Ascending aorta (tissue), 2 donors: ENCODE data around the gene ABR. TPM values are rescaled to one million over a fixed set of nuclear protein-coding genes. Genes with fewer than 3 reads are reported as not detected.
"Not testable (repeated sequence)": the region's sequence is repeated elsewhere in the genome, so short reads cannot be mapped to it uniquely, and the experiment has no call there.

Experiments
- DNase-seq, 2 donors: peaks; one replicate each; pipeline ENCODE4 v3.0.0-alpha.2; 2019; ENCODE audit warnings: low spot score in 2 of 2
- H3K27ac ChIP-seq, 2 donors: fragments of 200-600 bp; sonication (generic); one replicate each; pipeline ENCODE4 v1.5.1; 2016 to 2017; ENCODE audit warnings: mild to moderate bottlenecking in 1 of 2
- H3K27me3 ChIP-seq: fragments of 200-600 bp; sonication (generic); one replicate; pipeline ENCODE4 v1.5.1; 2017
- H3K36me3 ChIP-seq, 2 donors: fragments of 200-600 bp; sonication (generic); one replicate each; pipeline ENCODE4 v1.5.1; 2016
- H3K4me1 ChIP-seq, 2 donors: fragments of 200-600 bp; sonication (generic); one replicate each; pipeline ENCODE4 v1.5.1; 2016 to 2017; ENCODE audit warnings: mild to moderate bottlenecking in 1 of 2
- H3K4me3 ChIP-seq, 2 donors: fragments of 200-600 bp; sonication (generic); one replicate each; pipeline ENCODE4 v1.5.1; 2016 to 2017; ENCODE audit warnings: mild to moderate bottlenecking in 1 of 2
- H3K9me3 ChIP-seq, 2 donors: fragments of 200-600 bp; sonication (generic); one replicate each; pipeline ENCODE4 v1.5.1; 2016
- intact Hi-C: fragments of 100-400 bp; cut with DNase I; formaldehyde crosslinking; loops from one replicate; pipeline ENCODE4 v1.15.1; 2023
- total RNA-seq: library from RNA; depleted of rRNA; stranded (reverse); fragments of >200 nt; gene quantifications from one replicate; pipeline ENCODE4 v1.1.0, GENCODE V29; 2016
- TF ChIP-seq, protein P1 (sequence below), 3 experiments: fragments of 200-600 bp in 2 of 3; fragments of 450-650 bp in 1 of 3; sonication (generic) in 2 of 3; IDR thresholded peaks; one replicate each; pipeline ENCODE4 v1.5.1; 2016 to 2019; ENCODE audit warnings: antibody characterized with exemption in 3 of 3, mild to moderate bottlenecking in 1 of 3, moderate library complexity in 1 of 3

ABR gene
- total RNA-seq, 1 donor from 2014 or later, result 184 TPM

GRCh38 chr17:1050996-1051925 is 128.5 kb downstream of the ABR start:
- TF ChIP-seq, protein P1, sequence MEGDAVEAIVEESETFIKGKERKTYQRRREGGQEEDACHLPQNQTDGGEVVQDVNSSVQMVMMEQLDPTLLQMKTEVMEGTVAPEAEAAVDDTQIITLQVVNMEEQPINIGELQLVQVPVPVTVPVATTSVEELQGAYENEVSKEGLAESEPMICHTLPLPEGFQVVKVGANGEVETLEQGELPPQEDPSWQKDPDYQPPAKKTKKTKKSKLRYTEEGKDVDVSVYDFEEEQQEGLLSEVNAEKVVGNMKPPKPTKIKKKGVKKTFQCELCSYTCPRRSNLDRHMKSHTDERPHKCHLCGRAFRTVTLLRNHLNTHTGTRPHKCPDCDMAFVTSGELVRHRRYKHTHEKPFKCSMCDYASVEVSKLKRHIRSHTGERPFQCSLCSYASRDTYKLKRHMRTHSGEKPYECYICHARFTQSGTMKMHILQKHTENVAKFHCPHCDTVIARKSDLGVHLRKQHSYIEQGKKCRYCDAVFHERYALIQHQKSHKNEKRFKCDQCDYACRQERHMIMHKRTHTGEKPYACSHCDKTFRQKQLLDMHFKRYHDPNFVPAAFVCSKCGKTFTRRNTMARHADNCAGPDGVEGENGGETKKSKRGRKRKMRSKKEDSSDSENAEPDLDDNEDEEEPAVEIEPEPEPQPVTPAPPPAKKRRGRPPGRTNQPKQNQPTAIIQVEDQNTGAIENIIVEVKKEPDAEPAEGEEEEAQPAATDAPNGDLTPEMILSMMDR (IDR thresholded peaks at IDR 0.05), result no peak
- no peak overlapping the region for H3K4me3 ChIP-seq
- DNase-seq, result no peak
- peaks cover 45 to 58% of the 10 kb centered on the region in 2 donors for H3K36me3 ChIP-seq
- intact Hi-C loops, result no loop called here
- H3K27ac ChIP-seq, result no peak overlapping the region
- H3K4me1 ChIP-seq, result peaks cover 13 to 24% of the 10 kb centered on the region in 2 donors
- no peaks in the 10 kb centered on the region for H3K27me3 ChIP-seq
- no peaks in the 10 kb centered on the region for H3K9me3 ChIP-seq

DNA sequence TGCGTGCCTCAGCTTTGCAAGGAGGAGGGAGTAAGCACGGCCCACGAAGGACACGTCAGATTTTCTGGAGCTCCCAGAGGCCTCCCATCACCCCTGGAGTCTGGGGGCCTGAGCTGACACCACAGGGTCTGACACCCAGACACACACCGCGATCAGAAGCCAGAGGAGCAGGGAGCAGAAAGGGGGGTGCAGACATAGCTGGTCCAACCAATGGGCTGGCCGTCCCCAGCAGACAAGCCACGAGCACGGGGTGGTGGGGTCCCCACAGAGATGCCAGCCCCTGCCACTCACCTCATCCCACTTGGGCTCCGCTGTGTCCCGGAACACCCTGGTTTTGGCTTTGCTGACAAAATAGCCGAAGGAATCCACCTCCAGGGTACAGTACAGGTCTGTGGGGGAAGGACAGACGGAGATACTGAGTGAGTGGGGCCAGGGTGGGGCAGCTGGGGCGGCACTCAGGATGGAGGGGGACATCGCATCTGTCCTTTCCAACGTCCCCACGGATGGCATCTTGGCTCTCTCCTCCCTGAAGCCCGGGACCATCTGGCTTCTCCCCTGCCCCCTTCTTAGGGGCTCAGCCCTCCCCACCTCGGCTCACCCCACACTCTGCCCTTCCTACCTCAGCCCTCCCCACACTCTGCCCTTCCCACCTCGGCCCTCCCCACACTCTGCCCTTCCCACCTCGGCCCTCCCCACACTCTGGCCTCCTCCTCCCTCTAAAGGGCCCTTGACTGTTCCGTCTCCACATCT is 129.4 kb downstream of the ABR start:
- intact Hi-C loops, result no loop called here
- peaks cover 14 to 27% of the 10 kb centered on the region in 2 donors for H3K4me1 ChIP-seq
- H3K36me3 ChIP-seq, result peaks cover 41 to 53% of the 10 kb centered on the region in 2 donors
- H3K27me3 ChIP-seq, result no peaks in the 10 kb centered on the region
- no peak for DNase-seq
- TF ChIP-seq, protein P1 (IDR thresholded peaks at IDR 0.05), result no peak
- H3K4me3 ChIP-seq, result no peak overlapping the region
- H3K27ac ChIP-seq, result no peak overlapping the region
- no peaks in the 10 kb centered on the region for H3K9me3 ChIP-seq

GRCh38 chr17:1049446-1050225 is 130.1 kb downstream of the ABR start:
- Histone ChIP-seq H3K27ac (no peak overlapping the region), H3K9me3 (no peaks in the 10 kb centered on the region), H3K4me3 (no peak overlapping the region), H3K27me3 (no peaks in the 10 kb centered on the region), H3K36me3 (peaks cover 33 to 45% of the 10 kb centered on the region in 2 donors), H3K4me1 (peaks cover 14 to 33% of the 10 kb centered on the region in 2 donors)
- TF ChIP-seq, protein P1 (IDR thresholded peaks at IDR 0.05), result no peak
- no peak for DNase-seq
- intact Hi-C loops, result no loop called here

DNA sequence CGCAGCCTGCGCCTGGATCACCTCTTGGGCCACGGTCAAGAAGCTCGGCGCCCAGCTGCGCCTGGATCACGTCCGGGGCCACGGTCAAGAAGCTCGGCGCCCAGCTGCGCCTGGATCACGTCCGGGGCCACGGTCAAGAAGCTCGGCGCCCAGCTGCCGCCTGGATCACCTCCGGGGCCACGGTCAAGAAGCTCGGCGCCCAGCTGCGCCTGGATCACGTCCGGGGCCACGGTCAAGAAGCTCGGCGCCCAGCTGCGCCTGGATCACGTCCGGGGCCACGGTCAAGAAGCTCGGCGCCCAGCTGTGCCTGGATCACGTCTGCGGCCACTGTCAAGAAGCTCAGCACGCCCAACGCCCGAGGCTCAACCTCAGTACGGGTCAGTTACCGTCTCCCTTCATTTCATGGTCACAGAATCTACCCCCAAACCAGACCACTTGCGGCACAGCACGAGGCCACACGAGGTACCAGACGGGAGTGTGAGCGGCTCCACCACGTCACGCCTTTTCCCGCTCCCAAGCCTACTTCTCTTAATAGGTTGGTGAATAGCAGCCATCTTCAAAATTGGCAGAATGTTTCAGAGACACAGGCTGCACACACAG is 131.2 kb downstream of the ABR start:
- DNase-seq, H3K4me3 ChIP-seq, intact Hi-C loops, H3K9me3 ChIP-seq, H3K27me3 ChIP-seq: not testable (repeated sequence)
- Histone ChIP-seq H3K27ac (peak overlapping the region; percentile 90 to 93), H3K4me1 (peaks cover 15 to 43% of the 10 kb centered on the region in 2 donors), H3K36me3 (peaks cover 26 to 37% of the 10 kb centered on the region in 2 donors)

DNA sequence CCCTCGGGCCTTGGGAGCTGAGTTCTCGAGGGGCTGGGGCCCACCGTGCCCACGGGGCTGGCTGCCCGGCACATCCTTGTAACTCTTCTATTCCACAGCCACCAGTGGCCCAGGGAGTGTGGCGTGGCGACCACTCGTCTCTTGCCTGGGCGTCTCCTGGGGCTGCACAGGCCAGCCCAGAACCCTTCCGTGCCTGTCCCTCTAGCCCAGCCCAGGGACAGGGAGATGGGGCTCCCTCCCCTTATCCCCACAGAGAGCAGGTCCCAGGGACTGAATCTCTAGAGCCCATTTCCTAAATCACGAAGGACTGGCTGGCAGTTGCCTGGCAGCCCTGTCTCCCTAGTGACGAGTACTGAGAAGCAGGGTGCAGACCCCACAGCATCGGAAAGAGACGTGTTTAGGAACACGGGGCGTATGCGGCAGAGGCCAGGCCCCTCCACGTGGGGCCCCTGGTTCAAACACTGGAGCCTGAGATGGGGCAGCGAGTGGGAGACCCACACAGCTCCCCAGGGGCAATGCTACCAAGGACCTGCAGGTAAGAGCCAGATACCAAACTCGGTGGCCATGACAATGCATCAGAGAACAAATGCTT is 131.8 kb downstream of the ABR start:
- peaks cover 22 to 49% of the 10 kb centered on the region in 2 donors for H3K4me1 ChIP-seq
- DNase-seq, result no peak
- intact Hi-C loops, result loop anchor here (1.0 to 2.0 kb wide), 3 partner anchors 18 to 47 kb away; no protein-coding TSS in a partner anchor

More for the DNA sequence above, 131.8 kb downstream of the ABR start:
- Histone ChIP-seq H3K36me3 (peaks cover 22 to 33% of the 10 kb centered on the region in 2 donors), H3K4me3 (peak overlapping the region in 1 of 2 donors; percentile 19), H3K9me3 (no peaks in the 10 kb centered on the region), H3K27me3 (no peaks in the 10 kb centered on the region), H3K27ac (peak overlapping the region; percentile 90 to 93)
- TF ChIP-seq, protein P1 (IDR thresholded peaks at IDR 0.05), result no peak
